Vagina (tissue), 2 donors: Measurements from ENCODE around the gene EN2. TPM values are rescaled to one million over a fixed set of nuclear protein-coding genes. Genes with fewer than 3 reads are reported as not detected.

Experiments used
- DNase-seq, 2 donors: peaks; one replicate each; pipeline ENCODE4 v3.0.0-alpha.2; 2017; ENCODE audit errors: extremely low spot score in 2 of 2
- H3K27ac ChIP-seq: fragments of 200-600 bp; sonication (generic); one replicate; pipeline ENCODE4 v1.5.1; 2019
- H3K27me3 ChIP-seq: fragments of 200-600 bp; sonication (generic); one replicate; pipeline ENCODE4 v1.5.1; 2019
- H3K36me3 ChIP-seq, 2 donors: fragments of 200-600 bp; sonication (generic); one replicate each; pipeline ENCODE4 v1.5.1; 2017 to 2019
- H3K4me1 ChIP-seq: fragments of 200-600 bp; sonication (generic); one replicate; pipeline ENCODE4 v1.5.1; 2019
- H3K4me3 ChIP-seq, 2 donors: fragments of 200-600 bp; sonication (generic); 1 replicate in 1 of 2; 2 replicates in 1 of 2; pipeline ENCODE4 v1.5.1; 2016 to 2019
- H3K9me3 ChIP-seq: fragments of 200-600 bp; sonication (generic); one replicate; pipeline ENCODE4 v1.5.1; 2019
- POLR2A ChIP-seq, 2 donors: fragments of 450-650 bp; IDR thresholded peaks; one replicate each; pipeline ENCODE4 v1.6.1; 2017; ENCODE audit warnings: antibody characterized with exemption in 2 of 2, mild to moderate bottlenecking in 2 of 2, moderate library complexity in 2 of 2
- POLR2AphosphoS5 ChIP-seq, 2 donors: sonication (generic); formaldehyde crosslinking; IDR thresholded peaks; one replicate each; pipeline ENCODE4 v1.9.0; 2017; ENCODE audit warnings: antibody characterized with exemption in 2 of 2, mild to moderate bottlenecking in 2 of 2, low read depth in 1 of 2; ENCODE audit not compliant: insufficient read depth in 1 of 2
- intact Hi-C: fragments of 100-400 bp; cut with DNase I; formaldehyde crosslinking; loops from one replicate; pipeline ENCODE4 v1.15.1; 2023
- total RNA-seq: library from RNA; depleted of rRNA; stranded (reverse); fragments of >200 nt; gene quantifications from one replicate; pipeline ENCODE4 v1.2.3, GENCODE V29; 2016
- TF ChIP-seq, protein P1 (sequence below), 3 experiments: fragments of 450-650 bp in 2 of 3; fragments of 200-600 bp in 1 of 3; sonication (generic) in 1 of 3; IDR thresholded peaks; one replicate each; pipeline ENCODE4 v1.5.1; 2017 to 2019; ENCODE audit warnings: antibody characterized with exemption in 3 of 3, mild to moderate bottlenecking in 2 of 3, moderate library complexity in 2 of 3

EN2 gene
- total RNA-seq, 1 donor from 2014 or later = 0.98 TPM

DNA sequence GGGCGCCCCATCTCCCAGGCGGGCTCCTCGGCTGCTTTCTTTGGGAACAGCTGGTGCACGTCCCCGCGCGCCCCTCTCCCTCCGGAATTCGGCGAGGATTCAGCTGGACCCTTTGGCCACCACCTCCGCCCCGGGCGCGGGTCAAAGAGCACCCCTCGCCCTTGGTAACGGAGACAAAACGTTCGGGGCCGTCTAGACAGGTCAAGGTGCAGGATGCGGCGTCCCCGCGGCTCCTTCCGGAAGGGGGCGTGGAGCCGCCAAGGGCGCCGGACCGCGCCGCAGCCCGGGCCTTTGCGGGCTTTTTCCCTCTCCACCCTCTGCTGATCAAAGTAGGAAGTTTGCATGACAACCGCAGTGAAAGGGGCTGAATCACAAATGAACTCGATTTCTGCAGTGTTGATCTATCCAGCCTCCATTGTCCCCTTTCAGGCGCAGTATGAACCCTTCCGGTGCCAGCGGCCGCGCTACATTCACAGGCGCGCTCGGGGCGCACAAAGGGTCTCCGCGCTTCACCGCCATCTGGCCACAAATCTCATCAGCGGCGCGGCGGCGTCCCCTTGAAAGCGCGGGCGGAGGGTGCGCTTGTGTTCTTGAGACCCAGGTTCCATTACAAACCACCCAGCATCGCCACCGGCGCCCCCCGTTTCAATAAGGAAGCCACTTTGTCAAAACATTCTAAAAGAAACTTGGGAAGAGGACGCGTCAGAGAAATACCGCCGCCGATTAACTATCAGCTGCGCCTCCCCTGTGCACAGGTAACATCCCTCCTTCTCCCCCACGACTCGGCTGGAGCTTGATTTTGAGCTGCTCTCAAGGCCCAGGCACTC is 52.0 kb downstream of the EN2 start:
- Histone ChIP-seq H3K4me3 (no peak overlapping the region), H3K27ac (no peak overlapping the region), H3K27me3 (peaks cover 25% of the 10 kb centered on the region), H3K4me1 (peaks cover 7% of the 10 kb centered on the region), H3K9me3 (no peaks in the 10 kb centered on the region), H3K36me3 (no peaks in the 10 kb centered on the region)
- DNase-seq = no peak
- TF ChIP-seq POLR2A (IDR thresholded peaks at IDR 0.05) (no peak), POLR2AphosphoS5 (IDR thresholded peaks at IDR 0.05; ENCODE audit: insufficient read depth in 1 of 2, low read depth in 1 of 2) (no peak)
- TF ChIP-seq, protein P1, sequence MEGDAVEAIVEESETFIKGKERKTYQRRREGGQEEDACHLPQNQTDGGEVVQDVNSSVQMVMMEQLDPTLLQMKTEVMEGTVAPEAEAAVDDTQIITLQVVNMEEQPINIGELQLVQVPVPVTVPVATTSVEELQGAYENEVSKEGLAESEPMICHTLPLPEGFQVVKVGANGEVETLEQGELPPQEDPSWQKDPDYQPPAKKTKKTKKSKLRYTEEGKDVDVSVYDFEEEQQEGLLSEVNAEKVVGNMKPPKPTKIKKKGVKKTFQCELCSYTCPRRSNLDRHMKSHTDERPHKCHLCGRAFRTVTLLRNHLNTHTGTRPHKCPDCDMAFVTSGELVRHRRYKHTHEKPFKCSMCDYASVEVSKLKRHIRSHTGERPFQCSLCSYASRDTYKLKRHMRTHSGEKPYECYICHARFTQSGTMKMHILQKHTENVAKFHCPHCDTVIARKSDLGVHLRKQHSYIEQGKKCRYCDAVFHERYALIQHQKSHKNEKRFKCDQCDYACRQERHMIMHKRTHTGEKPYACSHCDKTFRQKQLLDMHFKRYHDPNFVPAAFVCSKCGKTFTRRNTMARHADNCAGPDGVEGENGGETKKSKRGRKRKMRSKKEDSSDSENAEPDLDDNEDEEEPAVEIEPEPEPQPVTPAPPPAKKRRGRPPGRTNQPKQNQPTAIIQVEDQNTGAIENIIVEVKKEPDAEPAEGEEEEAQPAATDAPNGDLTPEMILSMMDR (IDR thresholded peaks at IDR 0.05) = no peak
- intact Hi-C loops = no loop called here

DNA sequence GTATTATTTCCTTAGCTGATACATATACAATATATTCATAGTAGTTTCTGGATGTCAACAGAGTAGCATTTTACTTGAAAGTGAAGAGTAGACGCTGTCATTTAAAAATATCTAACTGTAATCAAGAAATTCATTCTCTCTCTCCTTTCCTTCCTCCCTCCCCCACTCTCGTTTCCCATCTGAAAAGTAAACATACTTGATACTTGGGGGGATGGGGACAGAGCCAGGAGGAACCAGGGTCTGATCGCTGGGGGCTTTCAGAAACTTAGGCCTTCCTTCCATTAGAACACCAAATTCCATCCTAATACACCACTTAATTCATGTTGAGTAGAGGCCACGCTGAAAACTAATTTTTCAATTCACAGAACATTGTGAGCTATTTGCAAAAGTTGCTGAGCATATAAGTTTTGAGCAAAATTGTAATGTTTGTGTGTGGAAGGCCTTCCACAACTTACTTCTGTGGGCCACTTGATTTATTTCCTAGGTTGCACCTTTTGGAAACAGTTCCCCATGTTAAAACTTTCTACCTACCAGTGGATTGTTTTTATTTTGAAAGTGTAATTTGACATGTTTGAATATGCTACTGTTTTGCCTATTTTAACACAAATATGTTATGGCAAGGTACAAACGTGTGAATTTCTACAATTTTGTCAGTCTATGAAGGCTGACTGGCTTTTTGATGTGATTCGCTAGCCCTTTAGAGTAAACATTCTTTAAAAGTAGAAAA is 53.2 kb downstream of the EN2 start:
- no peak overlapping the region for H3K27ac ChIP-seq
- H3K9me3 ChIP-seq = no peaks in the 10 kb centered on the region
- H3K36me3 ChIP-seq = no peaks in the 10 kb centered on the region
- peaks cover 22% of the 10 kb centered on the region for H3K27me3 ChIP-seq
- no peak for DNase-seq
- TF ChIP-seq POLR2A (IDR thresholded peaks at IDR 0.05) (no peak), POLR2AphosphoS5 (IDR thresholded peaks at IDR 0.05; ENCODE audit: insufficient read depth in 1 of 2, low read depth in 1 of 2) (no peak)
- TF ChIP-seq, protein P1 (IDR thresholded peaks at IDR 0.05) = no peak
- H3K4me1 ChIP-seq = peaks cover 7% of the 10 kb centered on the region
- no peak overlapping the region for H3K4me3 ChIP-seq
- intact Hi-C loops = no loop called here

DNA sequence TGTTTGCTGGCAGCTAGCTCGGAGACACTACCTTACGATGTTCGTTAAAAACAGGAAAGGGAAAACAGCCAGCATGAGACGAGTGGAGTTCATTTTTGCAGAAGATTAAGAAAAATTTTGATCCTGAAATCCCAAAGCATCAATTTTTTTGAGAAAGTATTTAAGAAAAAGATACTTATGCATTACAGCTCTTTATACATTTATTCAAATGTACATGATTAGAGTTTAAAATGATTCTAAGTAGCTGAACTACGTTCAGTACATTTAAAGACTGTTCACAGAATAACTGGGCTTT is 53.7 kb downstream of the EN2 start:
- no peaks in the 10 kb centered on the region for H3K36me3 ChIP-seq
- no peak for DNase-seq
- no peak overlapping the region for H3K4me3 ChIP-seq
- H3K27ac ChIP-seq = no peak overlapping the region
- intact Hi-C loops = no loop called here
- no peak for TF ChIP-seq POLR2A (IDR thresholded peaks at IDR 0.05)
- TF ChIP-seq, protein P1 (IDR thresholded peaks at IDR 0.05) = no peak
- TF ChIP-seq POLR2AphosphoS5 (IDR thresholded peaks at IDR 0.05; ENCODE audit: insufficient read depth in 1 of 2, low read depth in 1 of 2) = no peak
- no peaks in the 10 kb centered on the region for H3K9me3 ChIP-seq
- peaks cover 7% of the 10 kb centered on the region for H3K4me1 ChIP-seq
- H3K27me3 ChIP-seq = peaks cover 22% of the 10 kb centered on the region

DNA sequence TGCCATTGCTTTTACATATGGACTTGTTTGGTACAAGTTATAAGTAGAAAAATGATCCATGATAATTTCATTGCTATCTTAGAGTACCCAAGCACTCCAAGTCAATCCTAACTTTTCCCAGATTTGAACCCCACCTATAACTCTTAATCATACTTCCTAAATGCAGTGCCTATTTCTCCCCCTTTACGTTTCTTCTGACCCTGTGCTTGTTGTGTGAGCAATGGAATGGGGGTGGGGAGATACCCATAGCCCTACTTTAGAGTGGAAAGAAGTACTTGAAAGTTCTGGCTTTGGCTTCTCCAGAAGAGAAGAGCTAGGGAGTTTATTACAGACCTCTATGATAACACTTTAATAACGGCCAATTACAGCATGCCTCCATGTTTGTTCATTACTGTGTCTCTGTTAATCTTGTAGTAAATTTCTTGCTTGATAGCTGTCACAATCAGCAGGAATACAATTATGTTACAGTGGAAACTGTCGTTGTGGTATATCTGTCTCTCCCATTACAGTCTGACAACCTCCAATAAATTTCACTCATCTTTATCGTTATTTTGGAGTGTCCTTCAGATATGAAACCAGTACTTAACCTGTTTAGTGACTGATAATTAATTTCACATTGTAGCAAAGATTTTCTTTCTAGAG is 54.4 kb downstream of the EN2 start:
- peaks cover 7% of the 10 kb centered on the region for H3K4me1 ChIP-seq
- no peak overlapping the region for H3K4me3 ChIP-seq
- H3K9me3 ChIP-seq = no peaks in the 10 kb centered on the region
- no peak overlapping the region for H3K27ac ChIP-seq
- DNase-seq = no peak
- TF ChIP-seq POLR2A (IDR thresholded peaks at IDR 0.05) (no peak), POLR2AphosphoS5 (IDR thresholded peaks at IDR 0.05; ENCODE audit: insufficient read depth in 1 of 2, low read depth in 1 of 2) (no peak)
- TF ChIP-seq, protein P1 (IDR thresholded peaks at IDR 0.05) = no peak
- intact Hi-C loops = no loop called here
- H3K27me3 ChIP-seq = peaks cover 22% of the 10 kb centered on the region
- no peaks in the 10 kb centered on the region for H3K36me3 ChIP-seq
